IMR-90 (cell line): ENCODE results near the gene CDK5R2. TPM values are rescaled to one million over a fixed set of nuclear protein-coding genes. Genes with fewer than 3 reads are reported as not detected.

Experiments used
- ATAC-seq: fragments of 200-7000 bp; cut with Tn5 transposase; 2 replicates; pipeline ENCODE4 v1.9.1; 2020; ENCODE audit warnings: low read depth, mild to moderate bottlenecking, moderate library complexity
- BruUV-seq: library from RNA; stranded (reverse); fragments of 400-500 nt; replicated peaks from 2 replicates; lab custom pipeline; 2021; lab: Mats Ljungman, UMichigan
- CTCF ChIA-PET: fragments of 300-600 bp; formaldehyde crosslinking; extraction: SDS; loops from one replicate; lab custom pipeline; 2021; ENCODE audit warnings: antibody characterized with exemption; lab: Yijun Ruan, JAX
- POLR2A ChIA-PET: fragments of 300-600 bp; sonication (Branson Sonifier 250); formaldehyde crosslinking; loops from one replicate; lab custom pipeline; 2022; ENCODE audit warnings: antibody characterized with exemption; ENCODE audit not compliant: unreplicated experiment; lab: Charles Lee
- DNase-seq: peaks from one replicate; pipeline ENCODE4 v3.0.0; 2013
- H2AFZ ChIP-seq: replicated peaks from 2 replicates; pipeline ENCODE3; 2013; ENCODE audit warnings: low read length, mild to moderate bottlenecking; ENCODE audit not compliant: poor library complexity
- H2AK5ac ChIP-seq: 2 replicates; pipeline ENCODE4 v1.6.1; 2013; ENCODE audit warnings: low read depth, low read length, inconsistent platforms
- H2AK9ac ChIP-seq: replicated peaks from 2 replicates; pipeline ENCODE3; 2013; ENCODE audit warnings: mild to moderate bottlenecking, low read depth, low read length, moderate library complexity; ENCODE audit not compliant: poor library complexity
- H2BK120ac ChIP-seq: 2 replicates; pipeline ENCODE4 v1.6.1; 2013; ENCODE audit warnings: low read depth, low read length, inconsistent platforms
- H2BK15ac ChIP-seq: 3 replicates; pipeline ENCODE4 v1.6.1; 2013; ENCODE audit warnings: low read depth, low read length, inconsistent platforms
- H2BK20ac ChIP-seq: 2 replicates; pipeline ENCODE4 v1.6.1; 2013; ENCODE audit warnings: low read depth, mild to moderate bottlenecking, inconsistent platforms, low read length, moderate library complexity
- H2BK5ac ChIP-seq: 2 replicates; pipeline ENCODE4 v1.6.1; 2013; ENCODE audit warnings: mild to moderate bottlenecking, low read depth, low read length, inconsistent platforms; ENCODE audit not compliant: poor library complexity, severe bottlenecking
- H3K14ac ChIP-seq: replicated peaks from 2 replicates; pipeline ENCODE4 v1.6.1; 2013; ENCODE audit warnings: low read depth, low read length, inconsistent platforms
- H3K18ac ChIP-seq: 2 replicates; pipeline ENCODE4 v1.6.1; 2013; ENCODE audit warnings: low read depth, low read length, control low read depth
- H3K23ac ChIP-seq: 2 replicates; pipeline ENCODE4 v1.6.1; 2013; ENCODE audit warnings: low read depth, low read length, inconsistent platforms
- H3K27ac ChIP-seq: 2 replicates; pipeline ENCODE4 v1.5.1; 2013; ENCODE audit warnings: mild to moderate bottlenecking, control low read depth, low read length; ENCODE audit not compliant: insufficient read depth
- H3K27me3 ChIP-seq: 2 replicates; pipeline ENCODE4 v1.6.1; 2013; ENCODE audit warnings: low read length; ENCODE audit not compliant: control insufficient read depth, insufficient read depth
- H3K36me3 ChIP-seq: 2 replicates; pipeline ENCODE4 v1.6.1; 2013; ENCODE audit warnings: low read length, mixed read lengths; ENCODE audit not compliant: control insufficient read depth, insufficient read depth
- H3K4ac ChIP-seq: 2 replicates; pipeline ENCODE4 v1.6.1; 2013; ENCODE audit warnings: low read depth, low read length, inconsistent platforms
- H3K4me1 ChIP-seq: 2 replicates; pipeline ENCODE4 v1.6.1; 2013; ENCODE audit warnings: low read length, mixed read lengths; ENCODE audit not compliant: control insufficient read depth, insufficient read depth
- H3K4me2 ChIP-seq: 2 replicates; pipeline ENCODE4 v1.6.1; 2013; ENCODE audit warnings: low read depth, mild to moderate bottlenecking, control low read depth, low read length, moderate library complexity
- H3K4me3 ChIP-seq: 2 replicates; pipeline ENCODE4 v1.5.1; 2013; ENCODE audit warnings: low read depth, mild to moderate bottlenecking, control low read depth, low read length, moderate library complexity; ENCODE audit not compliant: insufficient read depth
- H3K56ac ChIP-seq: 2 replicates; pipeline ENCODE4 v1.6.1; 2013; ENCODE audit warnings: low read length, inconsistent platforms; ENCODE audit not compliant: insufficient read depth; ENCODE audit errors: extremely low read depth
- H3K79me1 ChIP-seq, 2 experiments: 2 replicates each; pipeline ENCODE4 v1.6.1; 2013; ENCODE audit warnings: low read length in 2 of 2, inconsistent platforms in 1 of 2, low read depth in 1 of 2
- H3K9ac ChIP-seq: 2 replicates; pipeline ENCODE4 v1.6.1; 2013; ENCODE audit warnings: low read depth, low read length, control low read depth
- H3K9me1 ChIP-seq: 2 replicates; pipeline ENCODE4 v1.6.1; 2013; ENCODE audit warnings: low read length, inconsistent platforms; ENCODE audit not compliant: insufficient read depth
- H3K9me3 ChIP-seq: 2 replicates; pipeline ENCODE4 v1.6.1; 2013; ENCODE audit warnings: low read length; ENCODE audit not compliant: control insufficient read depth, insufficient read depth
- H4K20me1 ChIP-seq: 2 replicates; pipeline ENCODE4 v1.6.1; 2013; ENCODE audit warnings: low read length, inconsistent platforms; ENCODE audit not compliant: insufficient read depth
- H4K5ac ChIP-seq: 2 replicates; pipeline ENCODE4 v1.6.1; 2013; ENCODE audit warnings: mild to moderate bottlenecking, low read depth, low read length, control low read depth
- H4K8ac ChIP-seq, 2 experiments: 2 replicates each; pipeline ENCODE4 v1.6.1; 2013; ENCODE audit warnings: low read depth in 2 of 2, low read length in 2 of 2, control low read depth in 1 of 2, inconsistent platforms in 1 of 2
- H4K91ac ChIP-seq: 2 replicates; pipeline ENCODE4 v1.6.1; 2013; ENCODE audit warnings: low read depth, low read length, inconsistent platforms; ENCODE audit not compliant: insufficient read depth
- BHLHE40 ChIP-seq: fragments of 150-350 bp; IDR thresholded peaks from 2 replicates; pipeline ENCODE4 v1.6.1; 2016; ENCODE audit warnings: mild to moderate bottlenecking, low read depth, low read length
- CEBPB ChIP-seq: IDR thresholded peaks from 2 replicates; pipeline ENCODE4 v1.6.1; 2012; ENCODE audit warnings: low read depth, low read length, improper control_type of control experiment
- CHD1 ChIP-seq: IDR thresholded peaks from 2 replicates; pipeline ENCODE4 v1.6.1; 2012; ENCODE audit warnings: low read depth, low read length, improper control_type of control experiment
- FOS ChIP-seq: fragments of 150-350 bp; IDR thresholded peaks from 2 replicates; pipeline ENCODE4 v1.6.1; 2016; ENCODE audit warnings: low read depth, low read length
- MAFK ChIP-seq: IDR thresholded peaks from 2 replicates; pipeline ENCODE4 v1.6.1; 2012; ENCODE audit warnings: low read depth, low read length, improper control_type of control experiment
- MAZ ChIP-seq: IDR thresholded peaks from 2 replicates; pipeline ENCODE4 v1.6.1; 2012; ENCODE audit warnings: low read depth, mild to moderate bottlenecking, low read length, improper control_type of control experiment, moderate library complexity, borderline replicate concordance
- MXI1 ChIP-seq: IDR thresholded peaks from 2 replicates; pipeline ENCODE4 v1.6.1; 2012; ENCODE audit warnings: low read depth, mild to moderate bottlenecking, low read length, moderate library complexity, borderline replicate concordance
- NFE2L2 ChIP-seq: fragments of 150-350 bp; IDR thresholded peaks from 2 replicates; pipeline ENCODE4 v1.6.1; 2016; ENCODE audit warnings: low read depth, mild to moderate bottlenecking, low read length
- POLR2A ChIP-seq: IDR thresholded peaks from 2 replicates; pipeline ENCODE4 v1.6.1; 2012; ENCODE audit warnings: mild to moderate bottlenecking, low read depth, low read length
- RAD21 ChIP-seq: IDR thresholded peaks from 2 replicates; pipeline ENCODE4 v1.6.1; 2012; ENCODE audit warnings: low read length, improper control_type of control experiment
- RCOR1 ChIP-seq: IDR thresholded peaks from 2 replicates; pipeline ENCODE4 v1.6.1; 2012; ENCODE audit warnings: mild to moderate bottlenecking, low read length, improper control_type of control experiment; ENCODE audit not compliant: insufficient replicate concordance
- RFX5 ChIP-seq: IDR thresholded peaks from 2 replicates; pipeline ENCODE4 v1.8.0; 2012; ENCODE audit warnings: low read depth, mild to moderate bottlenecking, low read length, moderate library complexity
- SMC3 ChIP-seq: fragments of 150-350 bp; IDR thresholded peaks from 2 replicates; pipeline ENCODE4 v1.6.1; 2016; ENCODE audit warnings: low read depth, mild to moderate bottlenecking, antibody characterized with exemption, low read length, moderate library complexity
- USF2 ChIP-seq: fragments of 150-350 bp; IDR thresholded peaks from 2 replicates; pipeline ENCODE4 v1.6.1; 2017; ENCODE audit warnings: mild to moderate bottlenecking, antibody characterized with exemption, low read length, low read depth
- WGBS, 2 experiments: methylation state at CpG; one replicate each; pipeline versions ENCODE4 v1.1.5 to v1.1.7; 2013; ENCODE audit warnings: missing lambda C conversion rate in 2 of 2; ENCODE audit not compliant: insufficient read length in 1 of 2; ENCODE audit errors: extremely low coverage in 2 of 2; 5-methylcytosine and 5-hydroxymethylcytosine counted together
- dilution Hi-C: fragments of 300-500 bp; cut with HindIII; formaldehyde crosslinking; loops from one replicate; pipeline ENCODE4 v1.14.3; 2018; ENCODE audit warnings: low sequenced_read_pairs; ENCODE audit not compliant: unreplicated experiment
- in situ Hi-C: fragments of 300-500 bp; cut with MboI; formaldehyde crosslinking; loops from 3 replicates; pipeline ENCODE4 v1.14.3; 2019; ENCODE audit warnings: low sequenced_read_pairs, inconsistent platforms, mixed read lengths
- intact Hi-C: fragments of 100-400 bp; cut with micrococcal nuclease; formaldehyde crosslinking; loops from 2 replicates; pipeline ENCODE4 v1.10.0; 2022
- polyA plus RNA-seq, 3 experiments: library from polyadenylated mRNA; depleted of rRNA; stranded (reverse); fragments of >200 nt; gene quantifications; 2 replicates each; pipeline ENCODE4 v1.2.3, GENCODE V29; 2012; ENCODE audit warnings: low replicate concordance in 1 of 3
- total RNA-seq: library from RNA; depleted of rRNA; stranded (reverse); fragments of >200 nt; gene quantifications from 2 replicates; pipeline ENCODE4 v1.2.3, GENCODE V29; 2012
- TF ChIP-seq, protein P1 (sequence below): fragments of 150-350 bp; IDR thresholded peaks from 2 replicates; pipeline ENCODE4 v1.6.1; 2016; ENCODE audit warnings: low read depth, mild to moderate bottlenecking, low read length, moderate library complexity, borderline replicate concordance
- TF ChIP-seq, protein P2 (sequence below): conservative IDR thresholded peaks from 2 replicates; pipeline ENCODE4 v1.5.1; 2012; ENCODE audit warnings: mild to moderate bottlenecking, low read depth, low read length, improper control_type of control experiment

The CDK5R2 gene
- total and polyA plus RNA-seq, 2 of the 4 experiments (the other 2 are of a cell fraction) = not detected

GRCh38 chr2:218927876-218928275 lies 31.6 kb upstream of the CDK5R2 start:
- BruUV-seq = no TSS peak
- POLR2A ChIA-PET = no interaction called here
- no peak overlapping the region for H2BK120ac ChIP-seq
- H3K4ac ChIP-seq = no peak overlapping the region
- H3K4me3 ChIP-seq = no peak overlapping the region
- peaks cover 19% of the 10 kb centered on the region for H3K27me3 ChIP-seq
- H3K56ac ChIP-seq = no peak overlapping the region
- no peak overlapping the region for H2BK20ac ChIP-seq
- intact Hi-C loops = no loop called here
- H2AK5ac ChIP-seq = no peak overlapping the region
- H3K14ac ChIP-seq = no peak overlapping the region
- H2AFZ ChIP-seq = no peak overlapping the region
- no peak overlapping the region for H2BK15ac ChIP-seq
- CTCF ChIA-PET = interaction anchor here (0.7 kb wide), 1 partner anchor 24 kb away, joined by 3 read pairs; no protein-coding TSS in a partner anchor
- H4K20me1 ChIP-seq = no peaks in the 10 kb centered on the region
- H3K4me1 ChIP-seq = no peaks in the 10 kb centered on the region
- H3K27ac ChIP-seq = no peak overlapping the region
- H2AK9ac ChIP-seq = no peak overlapping the region
- TF ChIP-seq RAD21 (no peak), MXI1 (no peak), USF2 (no peak), MAZ (no peak), SMC3 (no peak), POLR2A (no peak), BHLHE40 (no peak), CHD1 (no peak), FOS (no peak), CEBPB (no peak), RCOR1 (no peak), MAFK (no peak), RFX5 (no peak), NFE2L2 (no peak)
- TF ChIP-seq, protein P1, sequence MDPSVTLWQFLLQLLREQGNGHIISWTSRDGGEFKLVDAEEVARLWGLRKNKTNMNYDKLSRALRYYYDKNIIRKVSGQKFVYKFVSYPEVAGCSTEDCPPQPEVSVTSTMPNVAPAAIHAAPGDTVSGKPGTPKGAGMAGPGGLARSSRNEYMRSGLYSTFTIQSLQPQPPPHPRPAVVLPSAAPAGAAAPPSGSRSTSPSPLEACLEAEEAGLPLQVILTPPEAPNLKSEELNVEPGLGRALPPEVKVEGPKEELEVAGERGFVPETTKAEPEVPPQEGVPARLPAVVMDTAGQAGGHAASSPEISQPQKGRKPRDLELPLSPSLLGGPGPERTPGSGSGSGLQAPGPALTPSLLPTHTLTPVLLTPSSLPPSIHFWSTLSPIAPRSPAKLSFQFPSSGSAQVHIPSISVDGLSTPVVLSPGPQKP = no peak
- TF ChIP-seq, protein P2, sequence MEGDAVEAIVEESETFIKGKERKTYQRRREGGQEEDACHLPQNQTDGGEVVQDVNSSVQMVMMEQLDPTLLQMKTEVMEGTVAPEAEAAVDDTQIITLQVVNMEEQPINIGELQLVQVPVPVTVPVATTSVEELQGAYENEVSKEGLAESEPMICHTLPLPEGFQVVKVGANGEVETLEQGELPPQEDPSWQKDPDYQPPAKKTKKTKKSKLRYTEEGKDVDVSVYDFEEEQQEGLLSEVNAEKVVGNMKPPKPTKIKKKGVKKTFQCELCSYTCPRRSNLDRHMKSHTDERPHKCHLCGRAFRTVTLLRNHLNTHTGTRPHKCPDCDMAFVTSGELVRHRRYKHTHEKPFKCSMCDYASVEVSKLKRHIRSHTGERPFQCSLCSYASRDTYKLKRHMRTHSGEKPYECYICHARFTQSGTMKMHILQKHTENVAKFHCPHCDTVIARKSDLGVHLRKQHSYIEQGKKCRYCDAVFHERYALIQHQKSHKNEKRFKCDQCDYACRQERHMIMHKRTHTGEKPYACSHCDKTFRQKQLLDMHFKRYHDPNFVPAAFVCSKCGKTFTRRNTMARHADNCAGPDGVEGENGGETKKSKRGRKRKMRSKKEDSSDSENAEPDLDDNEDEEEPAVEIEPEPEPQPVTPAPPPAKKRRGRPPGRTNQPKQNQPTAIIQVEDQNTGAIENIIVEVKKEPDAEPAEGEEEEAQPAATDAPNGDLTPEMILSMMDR = no peak
- whole genome bisulfite sequencing, 2 experiments = 18% methylated on average over 2 of the region's 4 CpGs; no CpG with 5 or more reads in 1 of the 2 experiments
- no peaks in the 10 kb centered on the region for H3K36me3 ChIP-seq
- peaks cover 3% of the 10 kb centered on the region; the same call in 1 of the 2 replicates for H3K9me3 ChIP-seq
- H3K23ac ChIP-seq = no peak overlapping the region
- in situ Hi-C loops = no loop called here
- H3K4me2 ChIP-seq = no peak overlapping the region
- no peaks in the 10 kb centered on the region for H3K79me1 ChIP-seq
- no peak overlapping the region for H2BK5ac ChIP-seq
- no peak overlapping the region for H4K8ac ChIP-seq
- no peak overlapping the region for H4K91ac ChIP-seq
- dilution Hi-C loops = no loop called here
- H3K9me1 ChIP-seq = no peaks in the 10 kb centered on the region
- ATAC-seq = no peak
- DNase-seq = no peak
- H4K5ac ChIP-seq = no peak overlapping the region
- no peak overlapping the region for H3K9ac ChIP-seq
- no peak overlapping the region for H3K18ac ChIP-seq
